ENCODE results near the gene PXMP2. TPM values are rescaled to one million over a fixed set of nuclear protein-coding genes. Genes with fewer than 3 reads are reported as not detected.
A peak's percentile ranks its signal among the peaks of the same experiment; 100 is the strongest.

The PXMP2 gene
- total RNA-seq, 1 experiment from 2014 or later = 52.6 TPM

DNA sequence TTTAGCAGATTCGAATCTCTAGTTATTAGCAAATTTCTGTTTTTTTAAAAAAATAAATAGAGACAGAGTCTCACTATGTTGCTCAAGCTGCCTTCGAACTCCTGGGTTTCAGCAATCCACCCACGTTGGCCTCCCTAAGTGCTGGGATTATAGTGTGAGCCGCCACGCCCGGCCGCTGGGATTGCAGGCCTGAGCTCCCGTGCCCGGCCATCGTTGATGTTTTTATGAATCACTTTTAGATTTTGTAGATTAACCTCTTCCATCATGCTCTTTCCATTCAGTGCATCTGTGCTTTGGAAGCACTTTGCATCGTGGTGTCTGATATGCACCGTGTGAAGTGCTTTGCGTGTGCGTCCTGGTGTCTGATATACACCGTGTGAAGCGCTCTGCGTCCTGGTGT, 44.2 kb downstream of the PXMP2 start:
- Histone ChIP-seq H3K27me3 (replicated peaks; ENCODE audit: insufficient read depth, low read depth, low read length, poor library complexity) (no peaks in the 10 kb centered on the region), H3K27ac (ENCODE audit: low read depth, low read length, poor library complexity, severe bottlenecking) (no peak overlapping the region), H3K9me3 (ENCODE audit: low read depth, low read length, poor library complexity, severe bottlenecking) (no peaks in the 10 kb centered on the region), H3K36me3 (ENCODE audit: insufficient read depth, low read length, poor library complexity, severe bottlenecking) (peaks cover 72% of the 10 kb centered on the region), H3K4me1 (ENCODE audit: insufficient read depth, low read length, poor library complexity, severe bottlenecking) (peaks cover 20% of the 10 kb centered on the region), H3K4me3 (ENCODE audit: low read depth, low read length, poor library complexity, severe bottlenecking) (no peak overlapping the region)
- ChIA-PET POLR2A (ENCODE audit: low non-redundant PET) (no interaction called here), CTCF (no interaction called here)
- BruUV-seq (replicated peaks) = no TSS peak
- peak; percentile 34 for DNase-seq (ENCODE audit: low spot score)
- intact Hi-C loops (cut with micrococcal nuclease; ENCODE audit: unreplicated experiment) = no loop called here
- TF ChIP-seq, protein P1, sequence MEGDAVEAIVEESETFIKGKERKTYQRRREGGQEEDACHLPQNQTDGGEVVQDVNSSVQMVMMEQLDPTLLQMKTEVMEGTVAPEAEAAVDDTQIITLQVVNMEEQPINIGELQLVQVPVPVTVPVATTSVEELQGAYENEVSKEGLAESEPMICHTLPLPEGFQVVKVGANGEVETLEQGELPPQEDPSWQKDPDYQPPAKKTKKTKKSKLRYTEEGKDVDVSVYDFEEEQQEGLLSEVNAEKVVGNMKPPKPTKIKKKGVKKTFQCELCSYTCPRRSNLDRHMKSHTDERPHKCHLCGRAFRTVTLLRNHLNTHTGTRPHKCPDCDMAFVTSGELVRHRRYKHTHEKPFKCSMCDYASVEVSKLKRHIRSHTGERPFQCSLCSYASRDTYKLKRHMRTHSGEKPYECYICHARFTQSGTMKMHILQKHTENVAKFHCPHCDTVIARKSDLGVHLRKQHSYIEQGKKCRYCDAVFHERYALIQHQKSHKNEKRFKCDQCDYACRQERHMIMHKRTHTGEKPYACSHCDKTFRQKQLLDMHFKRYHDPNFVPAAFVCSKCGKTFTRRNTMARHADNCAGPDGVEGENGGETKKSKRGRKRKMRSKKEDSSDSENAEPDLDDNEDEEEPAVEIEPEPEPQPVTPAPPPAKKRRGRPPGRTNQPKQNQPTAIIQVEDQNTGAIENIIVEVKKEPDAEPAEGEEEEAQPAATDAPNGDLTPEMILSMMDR (conservative IDR thresholded peaks at IDR 0.05; ENCODE audit: low read depth, low read length) = no peak
- no peak for TF ChIP-seq EZH2 (IDR thresholded peaks at IDR 0.05; ENCODE audit: borderline replicate concordance, low read depth, low read length, poor library complexity, severe bottlenecking)

DNA sequence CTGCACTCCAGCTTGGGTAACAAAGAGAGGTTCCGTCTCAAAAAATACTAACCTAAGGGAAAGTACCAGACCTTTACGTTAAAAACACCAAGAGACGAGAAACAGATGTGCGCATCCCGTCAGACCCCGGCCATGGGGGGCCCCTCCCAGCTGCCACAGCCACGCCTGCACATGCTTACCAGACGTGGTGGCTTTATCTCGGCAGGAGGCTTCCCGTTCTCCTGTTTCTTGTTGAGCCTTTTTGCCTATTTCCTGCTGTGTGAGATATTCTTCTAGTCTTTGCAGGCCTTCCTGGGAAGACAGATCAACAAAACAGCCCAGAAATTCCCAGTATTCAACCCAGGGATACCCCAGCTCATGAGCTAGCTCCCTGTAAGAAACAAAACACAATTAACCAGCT, 46.8 kb downstream of the PXMP2 start:
- POLR2A ChIA-PET (ENCODE audit: low non-redundant PET) = interaction anchor here (0.9 kb wide), 1 partner anchor 96 kb away, joined by 3 read pairs; no protein-coding TSS in a partner anchor
- CTCF ChIA-PET = no interaction called here
- TF ChIP-seq, protein P1 (conservative IDR thresholded peaks at IDR 0.05; ENCODE audit: low read depth, low read length) = no peak
- no peak for TF ChIP-seq EZH2 (IDR thresholded peaks at IDR 0.05; ENCODE audit: borderline replicate concordance, low read depth, low read length, poor library complexity, severe bottlenecking)
- no peaks in the 10 kb centered on the region for H3K27me3 ChIP-seq (replicated peaks; ENCODE audit: insufficient read depth, low read depth, low read length, poor library complexity)
- H3K27ac ChIP-seq (ENCODE audit: low read depth, low read length, poor library complexity, severe bottlenecking) = peak overlapping the region; percentile 82
- DNase-seq (ENCODE audit: low spot score) = peak; percentile 94
- peaks cover 20% of the 10 kb centered on the region for H3K4me1 ChIP-seq (ENCODE audit: insufficient read depth, low read length, poor library complexity, severe bottlenecking)
- no TSS peak for BruUV-seq (replicated peaks)
- peaks cover 75% of the 10 kb centered on the region for H3K36me3 ChIP-seq (ENCODE audit: insufficient read depth, low read length, poor library complexity, severe bottlenecking)
- H3K9me3 ChIP-seq (ENCODE audit: low read depth, low read length, poor library complexity, severe bottlenecking) = no peaks in the 10 kb centered on the region
- H3K4me3 ChIP-seq (ENCODE audit: low read depth, low read length, poor library complexity, severe bottlenecking) = no peak overlapping the region
- intact Hi-C loops (cut with micrococcal nuclease; ENCODE audit: unreplicated experiment) = no loop called here

DNA sequence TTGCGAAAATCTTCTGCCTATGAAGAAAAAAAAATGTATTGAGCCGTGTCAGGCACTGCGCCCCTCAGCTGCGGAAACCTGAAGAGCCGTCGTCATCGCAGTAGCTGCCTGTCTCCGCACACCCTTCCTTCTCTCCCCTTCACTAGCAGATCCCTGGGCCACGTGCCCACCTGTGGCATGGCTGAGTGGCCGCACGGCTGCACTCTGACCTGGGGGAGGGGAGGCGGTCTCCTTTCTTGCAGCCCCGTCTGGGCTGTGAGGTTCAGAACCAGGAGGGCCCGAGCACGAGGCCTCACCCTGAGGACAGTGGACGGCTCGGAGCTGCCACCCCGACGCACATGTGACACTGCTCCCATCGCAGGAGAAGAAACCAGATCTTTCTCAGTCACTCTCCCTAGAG, 48.1 kb downstream of the PXMP2 start:
- intact Hi-C loops (cut with micrococcal nuclease; ENCODE audit: unreplicated experiment) = no loop called here
- ChIA-PET CTCF (no interaction called here), POLR2A (ENCODE audit: low non-redundant PET) (interaction anchor here (0.6 kb wide), 1 partner anchor 73 kb away, joined by 3 read pairs; no protein-coding TSS in a partner anchor)
- no peaks in the 10 kb centered on the region for H3K27me3 ChIP-seq (replicated peaks; ENCODE audit: insufficient read depth, low read depth, low read length, poor library complexity)
- BruUV-seq (replicated peaks) = no TSS peak
- H3K36me3 ChIP-seq (ENCODE audit: insufficient read depth, low read length, poor library complexity, severe bottlenecking) = peaks cover 85% of the 10 kb centered on the region
- H3K27ac ChIP-seq (ENCODE audit: low read depth, low read length, poor library complexity, severe bottlenecking) = peak overlapping the region; percentile 82
- peaks cover 14% of the 10 kb centered on the region for H3K4me1 ChIP-seq (ENCODE audit: insufficient read depth, low read length, poor library complexity, severe bottlenecking)
- TF ChIP-seq, protein P1 (conservative IDR thresholded peaks at IDR 0.05; ENCODE audit: low read depth, low read length) = no peak
- TF ChIP-seq EZH2 (IDR thresholded peaks at IDR 0.05; ENCODE audit: borderline replicate concordance, low read depth, low read length, poor library complexity, severe bottlenecking) = no peak
- H3K9me3 ChIP-seq (ENCODE audit: low read depth, low read length, poor library complexity, severe bottlenecking) = no peaks in the 10 kb centered on the region
- DNase-seq (ENCODE audit: low spot score) = no peak
- no peak overlapping the region for H3K4me3 ChIP-seq (ENCODE audit: low read depth, low read length, poor library complexity, severe bottlenecking)
